Nephron (organoid): ENCODE data around the gene ITGA11.
A peak's percentile ranks its signal among the peaks of the same experiment; 100 is the strongest.

ENCODE experiments used
- H3K27ac Mint-ChIP-seq, 3 experiments: 2 replicates each; pipeline ENCODE4 v1.8.0; 2020; ENCODE audit warnings: mixed read lengths in 3 of 3, mild to moderate bottlenecking in 2 of 3, moderate library complexity in 1 of 3
- H3K27me3 Mint-ChIP-seq: 2 replicates; pipeline ENCODE4 v1.8.0; 2021; ENCODE audit warnings: low read depth, mild to moderate bottlenecking, moderate library complexity, mixed read lengths
- H3K36me3 Mint-ChIP-seq: 2 replicates; pipeline ENCODE4 v1.8.0; 2020; ENCODE audit warnings: low read depth, mixed read lengths
- H3K4me1 Mint-ChIP-seq: 2 replicates; pipeline ENCODE4 v1.8.0; 2020; ENCODE audit warnings: mixed read lengths
- H3K4me3 Mint-ChIP-seq, 3 experiments: 2 replicates each; pipeline ENCODE4 v1.8.0; 2020; ENCODE audit warnings: mild to moderate bottlenecking in 3 of 3, mixed read lengths in 3 of 3, moderate library complexity in 2 of 3
- H3K9me3 Mint-ChIP-seq: 2 replicates; pipeline ENCODE4 v1.8.0; 2020; ENCODE audit warnings: mixed read lengths
- CTCF ChIP-seq, 3 experiments: fragments of 200-600 bp; sonication (generic); IDR thresholded peaks; one replicate each; pipeline ENCODE4 v1.5.0; 2021; ENCODE audit warnings: antibody characterized with exemption in 3 of 3; ENCODE audit not compliant: unreplicated experiment in 3 of 3

Gene ITGA11

GRCh38 chr15:68410466-68411342, 21.3 kb downstream of the ITGA11 start:
- no peak for TF ChIP-seq CTCF (IDR thresholded peaks at IDR 0.05; ENCODE audit: unreplicated experiment in 3 of 3)
- Mint-ChIP-seq H3K36me3 (no peaks in the 10 kb centered on the region), H3K9me3 (no peaks in the 10 kb centered on the region), H3K27me3 (peaks cover 13% of the 10 kb centered on the region), H3K4me3 (no peak overlapping the region), H3K27ac (peak overlapping the region in 1 of 3 experiments; percentile 34), H3K4me1 (peaks cover 34% of the 10 kb centered on the region)

DNA sequence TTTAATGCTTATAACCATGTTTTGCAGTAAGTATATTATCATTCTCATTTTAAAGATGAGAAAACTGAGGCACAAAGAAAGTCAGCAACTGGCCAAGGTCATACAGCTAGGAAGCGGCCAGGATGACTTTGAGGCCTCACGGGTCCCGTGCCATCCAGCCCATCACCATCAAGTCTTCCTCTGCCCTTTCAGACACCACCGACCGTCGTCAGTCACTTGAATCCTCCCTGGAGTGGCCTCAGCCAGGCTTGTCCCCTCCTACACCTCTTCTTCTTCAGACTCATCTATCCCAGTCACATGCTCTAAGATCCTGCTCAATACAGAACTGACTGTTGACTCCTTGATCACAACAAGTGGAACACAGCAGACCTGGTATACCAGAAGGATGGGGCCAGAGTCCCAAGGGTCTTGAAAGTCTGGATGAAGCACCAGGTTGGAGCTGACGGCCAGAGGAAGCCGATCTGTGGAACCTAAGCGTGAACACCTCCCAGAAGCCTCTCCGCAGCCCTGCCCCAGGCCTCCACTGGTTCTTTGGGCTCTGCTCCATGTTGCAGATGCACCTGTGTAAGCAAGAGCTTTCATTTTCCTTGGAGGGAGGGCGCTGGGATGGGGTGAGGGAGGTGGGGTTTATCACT, 22.1 kb downstream of the ITGA11 start:
- H3K27ac Mint-ChIP-seq = no peak overlapping the region
- H3K4me3 Mint-ChIP-seq = no peak overlapping the region
- TF ChIP-seq CTCF (IDR thresholded peaks at IDR 0.05; ENCODE audit: unreplicated experiment in 3 of 3) = no peak
- H3K27me3 Mint-ChIP-seq = peaks cover 13% of the 10 kb centered on the region
- peaks cover 25% of the 10 kb centered on the region for H3K4me1 Mint-ChIP-seq
- H3K36me3 Mint-ChIP-seq = no peaks in the 10 kb centered on the region
- no peaks in the 10 kb centered on the region for H3K9me3 Mint-ChIP-seq

DNA sequence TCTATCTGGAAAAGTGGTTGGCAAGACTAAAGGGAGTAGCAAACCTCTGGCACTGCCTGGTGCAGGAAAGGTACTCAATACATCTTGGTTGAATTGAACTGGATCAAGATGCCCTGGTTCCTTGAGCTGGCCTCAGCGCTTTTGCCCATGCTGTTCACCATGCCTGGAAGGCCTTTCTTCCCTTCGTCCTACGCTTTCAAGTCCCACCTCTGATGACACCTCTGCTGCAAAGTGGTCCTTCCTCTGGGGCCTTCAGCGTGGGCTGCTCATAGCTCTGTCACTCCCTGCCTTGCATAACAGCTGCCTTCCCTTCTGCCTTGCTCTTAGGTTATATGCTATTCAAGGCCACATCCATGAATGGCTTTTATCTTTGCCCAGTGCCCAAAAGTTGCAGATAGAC, 23.0 kb downstream of the ITGA11 start:
- H3K36me3 Mint-ChIP-seq = no peaks in the 10 kb centered on the region
- peaks cover 23% of the 10 kb centered on the region for H3K4me1 Mint-ChIP-seq
- H3K9me3 Mint-ChIP-seq = no peaks in the 10 kb centered on the region
- no peak for TF ChIP-seq CTCF (IDR thresholded peaks at IDR 0.05; ENCODE audit: unreplicated experiment in 3 of 3)
- no peak overlapping the region for H3K27ac Mint-ChIP-seq
- no peak overlapping the region for H3K4me3 Mint-ChIP-seq
- peaks cover 15% of the 10 kb centered on the region for H3K27me3 Mint-ChIP-seq

- H3K36me3 Mint-ChIP-seq = no peaks in the 10 kb centered on the region
- H3K9me3 Mint-ChIP-seq = no peaks in the 10 kb centered on the region
- no peak overlapping the region for H3K27ac Mint-ChIP-seq
Measured at GRCh38 chr15:68407886-68408881, 23.8 kb downstream of the ITGA11 start.

More at GRCh38 chr15:68407886-68408881, 23.8 kb downstream of the ITGA11 start:
- H3K4me3 Mint-ChIP-seq = no peak overlapping the region
- H3K27me3 Mint-ChIP-seq = peaks cover 17% of the 10 kb centered on the region
- no peak for TF ChIP-seq CTCF (IDR thresholded peaks at IDR 0.05; ENCODE audit: unreplicated experiment in 3 of 3)
- H3K4me1 Mint-ChIP-seq = peaks cover 17% of the 10 kb centered on the region
